ENCODE data around the gene TMEM61.

The TMEM61 gene

DNA sequence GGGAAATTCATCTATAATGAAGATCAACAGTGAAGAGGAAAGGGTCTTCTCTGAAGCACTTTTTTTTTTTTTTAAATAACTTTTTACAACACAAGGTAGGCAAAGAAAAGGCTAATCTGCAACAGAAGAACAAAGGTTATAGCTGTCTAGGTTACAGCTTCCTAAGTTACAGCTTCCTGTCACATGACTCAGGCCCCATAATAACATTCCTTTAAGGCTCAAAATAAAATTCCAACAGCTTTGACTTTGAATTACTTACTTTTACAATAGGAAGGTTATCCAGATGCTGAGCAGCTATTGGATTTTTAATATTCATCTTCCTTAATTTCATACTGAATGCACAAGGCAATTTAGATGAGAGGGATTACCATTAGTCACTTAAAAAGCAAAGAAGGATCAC lies 40.4 kb upstream of the TMEM61 start:
- TF ChIP-seq CTCF (IDR thresholded peaks at IDR 0.05; ENCODE audit: borderline replicate concordance, control extremely low read depth, extremely low read depth, insufficient read depth, missing control alignments) = no peak
- DNase-seq (ENCODE audit: low spot score) = no peak
- in situ Hi-C loops (cut with MboI; ENCODE audit: low sequenced_read_pairs, unreplicated experiment) = no loop called here

DNA sequence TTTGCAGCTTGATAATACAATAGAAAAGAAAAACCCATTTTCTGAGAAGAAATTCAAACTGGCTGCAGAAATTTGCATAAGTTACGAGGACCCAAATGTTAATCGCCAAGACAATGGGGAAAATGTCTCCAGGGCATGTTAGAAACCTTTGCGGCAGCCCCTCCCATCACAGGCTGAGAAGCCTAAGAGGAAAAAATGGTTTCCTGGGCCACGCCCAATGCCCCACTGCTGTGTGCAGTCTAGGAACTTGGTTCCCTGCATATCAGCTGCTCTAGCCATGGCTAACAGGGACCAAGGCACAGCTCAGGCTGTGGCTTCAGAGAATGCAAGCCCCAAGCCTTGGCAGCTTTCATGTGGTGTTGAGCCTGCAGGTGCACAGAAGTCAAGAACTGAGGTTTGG lies 37.5 kb upstream of the TMEM61 start:
- no peak for DNase-seq (ENCODE audit: low spot score)
- in situ Hi-C loops (cut with MboI; ENCODE audit: low sequenced_read_pairs, unreplicated experiment) = no loop called here
- TF ChIP-seq CTCF (IDR thresholded peaks at IDR 0.05; ENCODE audit: borderline replicate concordance, control extremely low read depth, extremely low read depth, insufficient read depth, missing control alignments) = no peak

DNA sequence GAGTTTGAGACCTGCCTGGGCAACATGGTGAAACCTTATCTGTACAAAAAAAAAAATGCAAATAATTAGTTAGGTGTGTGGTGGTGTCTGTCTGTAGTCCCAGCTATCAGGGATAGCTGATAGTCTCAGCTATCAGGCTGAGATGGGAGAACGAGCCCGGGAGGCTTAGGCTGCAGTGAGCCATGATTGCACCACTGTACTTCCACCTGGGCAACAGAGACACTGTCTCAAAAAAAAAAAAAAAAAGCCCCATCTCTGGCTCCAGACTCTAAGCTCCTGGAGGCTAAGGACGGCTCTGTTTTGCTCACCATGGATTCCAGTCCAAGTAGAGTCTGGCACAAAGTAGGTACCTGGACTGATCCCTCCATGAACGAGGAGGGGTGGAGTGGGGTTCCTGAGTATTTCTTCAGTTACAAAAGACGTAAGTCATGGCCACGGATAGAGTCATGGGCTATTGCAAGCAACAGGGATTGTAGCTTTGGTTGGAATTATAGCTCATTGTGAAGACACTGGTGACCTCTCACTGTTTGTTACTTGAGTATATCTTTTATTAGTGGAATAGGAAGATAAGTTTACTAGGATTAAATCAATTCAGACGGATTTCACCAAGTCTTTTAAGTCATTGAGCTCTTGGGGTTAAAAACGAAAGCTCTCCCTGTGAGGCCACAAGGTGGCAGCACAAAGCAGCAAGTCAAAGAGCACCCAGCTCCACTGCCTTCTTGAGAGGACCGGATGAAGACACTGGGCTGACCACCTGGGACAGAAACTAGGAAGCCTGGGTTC lies 35.6 kb upstream of the TMEM61 start:
- peak; percentile 80 for DNase-seq (ENCODE audit: low spot score)
- in situ Hi-C loops (cut with MboI; ENCODE audit: low sequenced_read_pairs, unreplicated experiment) = no loop called here
- peak; percentile 83 for TF ChIP-seq CTCF (IDR thresholded peaks at IDR 0.05; ENCODE audit: borderline replicate concordance, control extremely low read depth, extremely low read depth, insufficient read depth, missing control alignments)

DNA sequence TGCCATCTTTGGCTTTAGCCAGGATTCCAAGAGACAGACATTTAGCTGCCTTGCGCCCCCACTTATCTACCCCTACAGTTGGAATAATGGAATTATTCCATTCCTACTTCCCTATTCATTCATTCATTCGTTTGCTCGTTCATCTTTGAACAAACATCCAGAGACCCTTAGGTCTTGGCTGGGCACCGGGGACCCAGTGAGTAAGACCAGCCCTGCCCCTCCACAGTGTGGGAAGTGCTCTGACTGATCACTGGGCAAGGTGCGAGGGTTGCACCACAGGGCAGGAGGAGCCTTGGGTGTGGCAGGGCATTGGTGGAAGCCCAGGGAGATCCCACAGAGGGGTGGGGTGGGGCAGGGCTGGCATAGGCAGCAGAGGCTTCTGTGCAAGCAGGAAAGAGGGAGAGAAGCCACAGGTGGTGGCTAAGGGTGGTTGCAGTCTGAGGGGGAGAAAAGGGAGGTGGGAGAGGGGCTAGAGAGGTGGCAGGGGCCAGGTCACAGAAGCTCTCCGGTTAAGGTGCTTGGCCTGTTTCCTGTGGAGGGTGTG lies 35.0 kb upstream of the TMEM61 start:
- TF ChIP-seq CTCF (IDR thresholded peaks at IDR 0.05; ENCODE audit: borderline replicate concordance, control extremely low read depth, extremely low read depth, insufficient read depth, missing control alignments) = no peak
- in situ Hi-C loops (cut with MboI; ENCODE audit: low sequenced_read_pairs, unreplicated experiment) = no loop called here
- DNase-seq (ENCODE audit: low spot score) = no peak

GRCh38 chr1:54947540-54947939 lies 32.9 kb upstream of the TMEM61 start:
- DNase-seq (ENCODE audit: low spot score) = no peak
- no peak for TF ChIP-seq CTCF (IDR thresholded peaks at IDR 0.05; ENCODE audit: borderline replicate concordance, control extremely low read depth, extremely low read depth, insufficient read depth, missing control alignments)
- in situ Hi-C loops (cut with MboI; ENCODE audit: low sequenced_read_pairs, unreplicated experiment) = no loop called here

- TF ChIP-seq CTCF (IDR thresholded peaks at IDR 0.05; ENCODE audit: borderline replicate concordance, control extremely low read depth, extremely low read depth, insufficient read depth, missing control alignments) = no peak
- DNase-seq (ENCODE audit: low spot score) = no peak
- in situ Hi-C loops (cut with MboI; ENCODE audit: low sequenced_read_pairs, unreplicated experiment) = no loop called here
Measured at GRCh38 chr1:54949053-54949452, 31.4 kb upstream of the TMEM61 start.
